ENCODE data around the gene HS2ST1. TPM values are rescaled to one million over a fixed set of nuclear protein-coding genes. Genes with fewer than 3 reads are reported as not detected.

Gene HS2ST1
- total and polyA plus RNA-seq, 2 experiments from 2014 or later: 6.7 to 17.1 TPM

DNA sequence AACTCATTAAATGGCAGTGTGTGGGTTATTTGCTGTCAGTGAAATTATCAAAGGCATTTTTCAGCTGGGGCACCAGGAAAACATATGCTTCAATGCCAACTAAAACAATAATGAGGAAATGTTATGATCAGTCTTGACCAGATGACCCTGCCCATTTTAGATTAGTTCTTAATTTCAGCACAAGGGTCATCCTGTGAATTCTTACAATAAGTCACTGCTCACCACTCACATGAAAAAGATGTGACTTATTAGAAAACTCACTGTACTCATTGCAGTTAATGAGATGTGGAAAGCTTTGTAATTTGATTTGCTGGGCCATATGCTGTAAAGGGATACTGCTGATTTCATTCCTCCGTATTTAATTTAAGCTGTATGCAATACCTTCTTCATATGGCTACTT lies 235.7 kb downstream of the HS2ST1 start (continued):
- TF ChIP-seq, protein P1, sequence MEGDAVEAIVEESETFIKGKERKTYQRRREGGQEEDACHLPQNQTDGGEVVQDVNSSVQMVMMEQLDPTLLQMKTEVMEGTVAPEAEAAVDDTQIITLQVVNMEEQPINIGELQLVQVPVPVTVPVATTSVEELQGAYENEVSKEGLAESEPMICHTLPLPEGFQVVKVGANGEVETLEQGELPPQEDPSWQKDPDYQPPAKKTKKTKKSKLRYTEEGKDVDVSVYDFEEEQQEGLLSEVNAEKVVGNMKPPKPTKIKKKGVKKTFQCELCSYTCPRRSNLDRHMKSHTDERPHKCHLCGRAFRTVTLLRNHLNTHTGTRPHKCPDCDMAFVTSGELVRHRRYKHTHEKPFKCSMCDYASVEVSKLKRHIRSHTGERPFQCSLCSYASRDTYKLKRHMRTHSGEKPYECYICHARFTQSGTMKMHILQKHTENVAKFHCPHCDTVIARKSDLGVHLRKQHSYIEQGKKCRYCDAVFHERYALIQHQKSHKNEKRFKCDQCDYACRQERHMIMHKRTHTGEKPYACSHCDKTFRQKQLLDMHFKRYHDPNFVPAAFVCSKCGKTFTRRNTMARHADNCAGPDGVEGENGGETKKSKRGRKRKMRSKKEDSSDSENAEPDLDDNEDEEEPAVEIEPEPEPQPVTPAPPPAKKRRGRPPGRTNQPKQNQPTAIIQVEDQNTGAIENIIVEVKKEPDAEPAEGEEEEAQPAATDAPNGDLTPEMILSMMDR (conservative IDR thresholded peaks at IDR 0.05; ENCODE audit: low read depth in 2 of 2): no peak
- TF ChIP-seq, protein P2, sequence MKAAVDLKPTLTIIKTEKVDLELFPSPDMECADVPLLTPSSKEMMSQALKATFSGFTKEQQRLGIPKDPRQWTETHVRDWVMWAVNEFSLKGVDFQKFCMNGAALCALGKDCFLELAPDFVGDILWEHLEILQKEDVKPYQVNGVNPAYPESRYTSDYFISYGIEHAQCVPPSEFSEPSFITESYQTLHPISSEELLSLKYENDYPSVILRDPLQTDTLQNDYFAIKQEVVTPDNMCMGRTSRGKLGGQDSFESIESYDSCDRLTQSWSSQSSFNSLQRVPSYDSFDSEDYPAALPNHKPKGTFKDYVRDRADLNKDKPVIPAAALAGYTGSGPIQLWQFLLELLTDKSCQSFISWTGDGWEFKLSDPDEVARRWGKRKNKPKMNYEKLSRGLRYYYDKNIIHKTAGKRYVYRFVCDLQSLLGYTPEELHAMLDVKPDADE (IDR thresholded peaks at IDR 0.05): no peak

DNA sequence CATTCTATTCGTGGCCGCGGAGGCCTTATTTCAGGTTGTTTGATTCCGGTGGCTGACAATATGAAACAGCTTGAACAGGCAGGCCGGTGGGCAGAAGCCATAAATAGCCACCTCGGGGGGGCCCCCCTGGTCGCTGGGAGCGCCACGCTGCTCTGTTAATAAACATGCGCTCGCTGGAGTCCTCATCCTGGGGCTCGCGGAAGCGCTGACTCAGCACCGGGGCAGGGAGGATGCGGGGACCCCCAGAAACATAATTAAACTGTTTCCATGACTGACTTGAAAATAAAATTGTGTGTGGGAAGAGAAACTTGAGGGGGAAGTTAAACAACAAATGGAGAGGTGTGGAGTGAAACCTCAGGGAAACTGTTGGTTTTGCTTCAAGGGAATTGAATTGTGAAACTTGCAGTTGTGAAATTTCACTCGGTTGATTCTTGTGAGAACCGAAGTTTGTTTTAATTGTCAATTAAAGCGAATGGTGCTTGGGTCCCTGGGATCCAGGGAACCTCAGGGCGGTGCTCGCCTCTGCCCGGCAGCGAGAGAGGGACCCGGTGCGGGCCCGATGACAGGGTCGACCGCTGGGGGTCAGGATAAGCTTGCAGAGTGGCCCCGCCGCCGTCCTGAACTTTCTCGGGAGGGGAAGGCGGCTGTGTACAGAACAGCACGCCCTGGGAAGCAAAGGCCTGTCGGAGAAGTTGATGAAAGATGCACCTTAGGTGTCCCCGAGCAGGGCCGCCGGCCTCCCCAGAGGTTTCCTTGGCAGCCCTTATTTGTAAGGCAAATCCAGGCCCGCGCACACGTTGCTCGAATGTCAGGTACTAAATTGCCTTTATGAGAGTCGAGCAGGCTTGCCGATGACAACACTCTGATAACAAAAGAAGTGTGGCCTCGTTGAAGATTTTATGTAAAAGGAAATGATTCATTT lies 237.3 kb downstream of the HS2ST1 start:
- Histone ChIP-seq H3K4me2 (peak overlapping the region; percentile 90), H2AFZ (peak overlapping the region; percentile 96), H3K36me3 (ENCODE audit: insufficient read depth) (no peaks in the 10 kb centered on the region), H3K79me2 (replicated peaks; ENCODE audit: insufficient read depth) (no peaks in the 10 kb centered on the region), H3K27me3 (ENCODE audit: insufficient read depth) (no peaks in the 10 kb centered on the region), H3K9me2 (ENCODE audit: insufficient read depth) (no peaks in the 10 kb centered on the region; the same call in 1 of the 2 replicates), H3K4me3 (peak overlapping the region; percentile 61), H3K4me1 (ENCODE audit: insufficient read depth) (peaks cover 44% of the 10 kb centered on the region), H3F3A (replicated peaks; ENCODE audit: low read depth) (no peaks in the 10 kb centered on the region), H4K20me1 (replicated peaks; ENCODE audit: insufficient read depth) (no peaks in the 10 kb centered on the region), H3K27ac (ENCODE audit: low read depth) (no peak overlapping the region; the same call in 1 of the 2 replicates)
- H3K27me3 Mint-ChIP-seq (ENCODE audit: insufficient read depth, low read depth, poor library complexity): peaks cover 3% of the 10 kb centered on the region
- H3K4me3 Mint-ChIP-seq: peak overlapping the region; percentile 60
- peak overlapping the region; percentile 20; the same call in 1 of the 2 replicates for H3K27ac Mint-ChIP-seq
- DNase-seq (ENCODE audit: low spot score) (peak; percentile 90), ATAC-seq (peak; percentile 95)
- peaks cover 51% of the 10 kb centered on the region for H3K4me1 Mint-ChIP-seq
- no peaks in the 10 kb centered on the region; the same call in 2 of the 3 replicates for H3K9me3 Mint-ChIP-seq
- TF ChIP-seq POLR2AphosphoS5 (IDR thresholded peaks at IDR 0.05; ENCODE audit: low read depth) (no peak), EZH2 (IDR thresholded peaks at IDR 0.05; ENCODE audit: low read depth, unreplicated experiment) (no peak), JUNB (IDR thresholded peaks at IDR 0.05; ENCODE audit: unreplicated experiment) (no peak)
- TF ChIP-seq, protein P1 (conservative IDR thresholded peaks at IDR 0.05; ENCODE audit: low read depth in 2 of 2): peak; percentile 62 to 85
- H3K36me3 Mint-ChIP-seq (ENCODE audit: low read depth): no peaks in the 10 kb centered on the region

DNA sequence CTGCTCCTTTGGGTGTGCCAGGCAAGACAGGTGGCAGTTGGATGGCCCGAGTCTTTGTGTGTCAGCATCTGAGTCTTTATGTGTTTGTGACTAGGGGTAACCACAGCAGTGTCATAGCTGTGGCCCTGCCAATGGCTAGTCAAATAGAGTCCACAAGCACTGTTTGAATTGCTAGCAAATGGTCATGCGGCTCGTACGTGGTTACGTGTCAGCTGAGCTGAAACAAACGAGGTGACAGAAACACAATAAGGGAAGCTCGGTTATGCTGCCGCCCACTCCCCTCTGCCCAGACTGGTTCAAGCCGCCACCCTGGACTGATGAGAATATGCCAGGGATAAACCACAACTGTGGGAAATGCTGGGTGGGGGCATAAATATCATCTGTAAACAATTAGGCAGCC lies 239.9 kb downstream of the HS2ST1 start:
- H3K27me3 ChIP-seq (ENCODE audit: insufficient read depth): no peaks in the 10 kb centered on the region
- H3K9me2 ChIP-seq (ENCODE audit: insufficient read depth): 0 out of 2 replicates have a peak, but pooled peaks cover 4% of the 10 kb centered on the region
- H3K4me1 ChIP-seq (ENCODE audit: insufficient read depth): peaks cover 38% of the 10 kb centered on the region
- H3K36me3 ChIP-seq (ENCODE audit: insufficient read depth): no peaks in the 10 kb centered on the region
- H3K79me2 ChIP-seq (replicated peaks; ENCODE audit: insufficient read depth): no peaks in the 10 kb centered on the region
- no peak overlapping the region for H3K4me3 Mint-ChIP-seq
- no peak overlapping the region for H3K27ac Mint-ChIP-seq
- no peaks in the 10 kb centered on the region for H3F3A ChIP-seq (replicated peaks; ENCODE audit: low read depth)
- H3K4me2 ChIP-seq: no peak overlapping the region
- no peaks in the 10 kb centered on the region for H4K20me1 ChIP-seq (replicated peaks; ENCODE audit: insufficient read depth)
- DNase-seq (ENCODE audit: low spot score) (no peak), ATAC-seq (no peak)
- H3K4me1 Mint-ChIP-seq: peaks cover 41% of the 10 kb centered on the region
- H3K4me3 ChIP-seq: no peak overlapping the region
- no peak overlapping the region for H2AFZ ChIP-seq
- no peak overlapping the region for H3K27ac ChIP-seq (ENCODE audit: low read depth)
- H3K36me3 Mint-ChIP-seq (ENCODE audit: low read depth): no peaks in the 10 kb centered on the region
- no peaks in the 10 kb centered on the region; the same call in 2 of the 3 replicates for H3K9me3 Mint-ChIP-seq
- H3K27me3 Mint-ChIP-seq (ENCODE audit: insufficient read depth, low read depth, poor library complexity): peaks cover 3% of the 10 kb centered on the region
- TF ChIP-seq, protein P3, sequence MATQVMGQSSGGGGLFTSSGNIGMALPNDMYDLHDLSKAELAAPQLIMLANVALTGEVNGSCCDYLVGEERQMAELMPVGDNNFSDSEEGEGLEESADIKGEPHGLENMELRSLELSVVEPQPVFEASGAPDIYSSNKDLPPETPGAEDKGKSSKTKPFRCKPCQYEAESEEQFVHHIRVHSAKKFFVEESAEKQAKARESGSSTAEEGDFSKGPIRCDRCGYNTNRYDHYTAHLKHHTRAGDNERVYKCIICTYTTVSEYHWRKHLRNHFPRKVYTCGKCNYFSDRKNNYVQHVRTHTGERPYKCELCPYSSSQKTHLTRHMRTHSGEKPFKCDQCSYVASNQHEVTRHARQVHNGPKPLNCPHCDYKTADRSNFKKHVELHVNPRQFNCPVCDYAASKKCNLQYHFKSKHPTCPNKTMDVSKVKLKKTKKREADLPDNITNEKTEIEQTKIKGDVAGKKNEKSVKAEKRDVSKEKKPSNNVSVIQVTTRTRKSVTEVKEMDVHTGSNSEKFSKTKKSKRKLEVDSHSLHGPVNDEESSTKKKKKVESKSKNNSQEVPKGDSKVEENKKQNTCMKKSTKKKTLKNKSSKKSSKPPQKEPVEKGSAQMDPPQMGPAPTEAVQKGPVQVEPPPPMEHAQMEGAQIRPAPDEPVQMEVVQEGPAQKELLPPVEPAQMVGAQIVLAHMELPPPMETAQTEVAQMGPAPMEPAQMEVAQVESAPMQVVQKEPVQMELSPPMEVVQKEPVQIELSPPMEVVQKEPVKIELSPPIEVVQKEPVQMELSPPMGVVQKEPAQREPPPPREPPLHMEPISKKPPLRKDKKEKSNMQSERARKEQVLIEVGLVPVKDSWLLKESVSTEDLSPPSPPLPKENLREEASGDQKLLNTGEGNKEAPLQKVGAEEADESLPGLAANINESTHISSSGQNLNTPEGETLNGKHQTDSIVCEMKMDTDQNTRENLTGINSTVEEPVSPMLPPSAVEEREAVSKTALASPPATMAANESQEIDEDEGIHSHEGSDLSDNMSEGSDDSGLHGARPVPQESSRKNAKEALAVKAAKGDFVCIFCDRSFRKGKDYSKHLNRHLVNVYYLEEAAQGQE (IDR thresholded peaks at IDR 0.05; ENCODE audit: unreplicated experiment): no peak
- TF ChIP-seq ZNF331 (CRISPR knock-in tag; IDR thresholded peaks at IDR 0.05; ENCODE audit: low read depth): no peak
- TF ChIP-seq ZNF114 (CRISPR knock-in tag; IDR thresholded peaks at IDR 0.05): no peak
- TF ChIP-seq EZH2phosphoT487 (IDR thresholded peaks at IDR 0.05; ENCODE audit: unreplicated experiment): no peak
